Activated CD4-positive, alpha-beta T cell treated with anti-CD3 and anti-CD28 coated beads for 24 hours (primary cell): ENCODE results near the gene LMOD1.
A peak's percentile ranks its signal among the peaks of the same experiment; 100 is the strongest.

Experiments used
- DNase-seq, 2 donors: peaks; one replicate each; pipeline ENCODE4 v3.0.0-alpha.2; 2020; ENCODE audit warnings: low read depth in 2 of 2

Gene LMOD1

DNA sequence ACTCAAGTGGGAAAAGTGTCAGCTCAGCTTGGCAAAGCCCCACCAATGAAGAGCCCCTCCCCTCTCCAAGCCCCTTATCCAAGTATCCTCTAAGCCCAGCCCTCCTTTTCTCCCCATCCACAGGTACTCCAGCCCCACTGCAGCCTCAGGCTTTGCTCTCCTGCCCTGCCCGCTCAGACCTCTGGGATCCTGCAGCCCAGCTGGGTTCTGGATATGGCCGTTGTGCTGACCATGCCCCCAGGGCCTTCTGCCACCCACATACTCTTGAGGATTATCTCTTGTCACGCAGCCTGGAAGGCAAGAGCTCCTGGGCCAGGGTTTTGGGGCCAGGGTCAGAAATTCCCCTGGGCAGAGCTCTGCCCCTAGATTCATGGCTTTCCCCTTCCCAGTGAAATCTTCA is 52.9 kb downstream of the LMOD1 start:
- no peak for DNase-seq

DNA sequence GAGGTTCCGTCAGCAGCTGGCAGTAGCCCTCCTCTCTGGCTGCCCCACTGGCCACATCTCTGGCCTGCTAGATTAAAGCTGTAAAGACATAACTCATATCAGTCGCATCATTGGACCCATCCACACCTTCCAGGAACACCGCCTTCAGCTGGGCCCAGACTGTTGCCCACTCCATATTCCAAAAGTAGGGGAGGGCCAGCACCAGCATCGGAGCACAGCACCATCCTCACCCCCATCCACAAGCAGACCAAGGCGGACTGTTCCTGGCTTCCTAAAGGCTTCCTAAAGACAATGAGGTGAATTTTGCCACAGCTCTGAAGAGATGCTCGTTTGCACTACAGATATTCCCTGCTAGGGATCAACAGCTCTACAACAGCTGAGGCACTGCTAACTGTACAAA is 54.1 kb downstream of the LMOD1 start:
- DNase-seq: no peak

DNA sequence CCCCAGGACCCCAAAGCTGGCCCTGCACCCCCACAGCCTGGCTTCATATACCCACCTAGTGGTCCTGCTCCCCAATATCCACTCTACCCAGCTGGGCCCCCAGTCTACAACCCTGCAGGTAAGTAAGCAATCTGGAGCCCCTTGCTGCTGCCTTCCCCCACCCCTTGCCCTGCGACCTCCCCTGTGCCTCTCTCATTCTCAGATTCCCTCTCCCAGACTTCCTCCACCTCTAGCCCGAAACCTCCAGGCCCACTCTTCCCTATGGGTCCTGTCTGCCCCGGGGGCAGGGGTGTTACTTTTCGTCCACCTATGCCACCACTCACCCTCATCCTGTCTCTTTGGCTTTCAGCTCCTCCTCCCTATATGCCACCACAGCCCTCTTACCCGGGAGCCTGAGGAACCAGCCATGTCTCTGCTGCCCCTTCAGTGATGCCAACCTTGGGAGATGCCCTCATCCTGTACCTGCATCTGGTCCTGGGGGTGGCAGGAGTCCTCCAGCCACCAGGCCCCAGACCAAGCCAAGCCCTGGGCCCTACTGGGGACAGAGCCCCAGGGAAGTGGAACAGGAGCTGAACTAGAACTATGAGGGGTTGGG is 54.8 kb downstream of the LMOD1 start:
- no peak for DNase-seq

DNA sequence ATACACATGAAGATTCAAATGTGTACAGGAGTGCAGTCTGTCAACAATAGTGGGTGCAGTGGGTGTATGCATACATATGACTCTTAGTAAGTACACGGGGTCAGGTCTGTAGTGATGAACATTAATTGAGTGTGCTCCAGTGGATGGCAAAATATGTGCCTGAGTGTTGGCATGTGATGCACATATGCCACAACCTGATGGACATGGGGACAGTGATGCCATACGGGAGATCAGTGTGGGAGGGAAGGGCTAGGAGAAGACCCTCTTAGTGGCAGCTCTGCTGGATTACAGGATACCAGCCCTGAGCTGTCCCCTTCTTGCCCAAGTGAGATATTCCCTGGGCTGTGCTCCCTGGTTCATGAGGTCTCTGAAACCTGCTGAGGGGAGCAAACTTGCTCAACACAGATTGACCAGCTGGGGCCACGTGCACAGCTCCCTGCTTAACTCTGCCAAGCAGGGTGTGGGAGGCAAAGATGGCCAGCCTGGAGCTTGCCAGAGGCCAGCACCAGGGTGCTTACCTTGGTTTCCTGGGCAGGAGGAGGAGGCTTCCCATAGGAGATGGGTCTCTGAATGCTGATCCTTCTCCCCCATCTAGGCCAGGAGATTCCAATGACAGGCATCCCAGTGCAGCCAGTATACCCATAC is 55.4 kb downstream of the LMOD1 start:
- DNase-seq: no peak

DNA sequence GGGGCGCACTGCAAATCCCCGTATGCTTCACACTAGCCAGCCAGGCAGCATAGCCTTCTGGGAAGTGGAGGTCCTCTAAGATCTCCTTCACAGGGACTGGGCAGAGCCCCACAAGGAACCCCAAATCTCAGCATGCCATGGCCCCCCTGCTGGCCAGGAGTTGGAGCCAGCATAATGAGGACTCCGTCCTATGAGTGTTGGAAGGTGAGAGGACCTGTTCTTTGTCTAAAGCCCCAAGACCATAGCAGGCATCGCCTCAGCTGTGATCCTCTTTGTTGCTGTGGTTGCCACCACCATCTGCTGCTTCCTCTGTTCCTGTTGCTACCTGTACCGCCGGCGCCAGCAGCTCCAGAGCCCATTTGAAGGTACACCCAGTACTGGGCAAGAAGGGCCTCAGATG is 56.1 kb downstream of the LMOD1 start:
- DNase-seq: no peak

DNA sequence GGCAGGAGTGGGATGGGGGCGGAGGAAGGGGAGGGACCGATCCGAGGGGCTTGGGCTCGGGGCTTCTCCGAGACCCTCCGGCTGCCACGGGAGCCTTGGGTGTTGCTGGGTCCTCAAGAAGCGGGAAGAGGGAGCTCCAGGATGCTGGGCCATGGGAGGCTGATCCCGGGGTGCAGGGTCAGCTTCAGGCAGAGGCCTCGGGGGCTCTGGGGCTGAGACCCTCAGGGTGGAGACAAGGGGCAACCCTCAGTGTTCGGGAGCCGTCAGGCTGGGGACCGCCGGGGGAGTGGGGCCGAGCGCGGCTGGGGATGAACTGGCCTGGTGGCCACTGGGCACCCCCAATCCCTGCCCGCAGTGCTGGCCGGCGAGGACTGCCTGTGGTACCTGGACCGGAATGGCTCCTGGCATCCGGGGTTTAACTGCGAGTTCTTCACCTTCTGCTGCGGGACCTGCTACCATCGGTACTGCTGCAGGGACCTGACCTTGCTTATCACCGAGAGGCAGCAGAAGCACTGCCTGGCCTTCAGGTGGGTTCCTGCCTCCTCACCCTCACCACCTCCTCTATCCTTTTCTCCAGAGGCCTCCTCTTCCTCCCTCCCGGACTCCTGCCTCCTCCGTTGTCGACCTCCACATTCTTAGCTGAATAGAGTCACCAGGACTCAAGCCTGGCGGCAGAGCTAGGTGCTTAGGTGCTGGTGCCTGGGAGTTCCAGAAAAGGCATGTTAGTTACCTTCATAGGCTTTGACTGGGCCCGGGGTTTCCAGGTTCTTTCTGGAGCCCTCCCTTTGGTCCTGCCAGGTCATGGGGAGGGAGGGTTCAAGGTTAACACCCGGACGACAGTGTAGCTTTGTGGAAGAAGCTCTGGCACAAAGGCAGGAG is 57.0 kb downstream of the LMOD1 start:
- DNase-seq: no peak

DNA sequence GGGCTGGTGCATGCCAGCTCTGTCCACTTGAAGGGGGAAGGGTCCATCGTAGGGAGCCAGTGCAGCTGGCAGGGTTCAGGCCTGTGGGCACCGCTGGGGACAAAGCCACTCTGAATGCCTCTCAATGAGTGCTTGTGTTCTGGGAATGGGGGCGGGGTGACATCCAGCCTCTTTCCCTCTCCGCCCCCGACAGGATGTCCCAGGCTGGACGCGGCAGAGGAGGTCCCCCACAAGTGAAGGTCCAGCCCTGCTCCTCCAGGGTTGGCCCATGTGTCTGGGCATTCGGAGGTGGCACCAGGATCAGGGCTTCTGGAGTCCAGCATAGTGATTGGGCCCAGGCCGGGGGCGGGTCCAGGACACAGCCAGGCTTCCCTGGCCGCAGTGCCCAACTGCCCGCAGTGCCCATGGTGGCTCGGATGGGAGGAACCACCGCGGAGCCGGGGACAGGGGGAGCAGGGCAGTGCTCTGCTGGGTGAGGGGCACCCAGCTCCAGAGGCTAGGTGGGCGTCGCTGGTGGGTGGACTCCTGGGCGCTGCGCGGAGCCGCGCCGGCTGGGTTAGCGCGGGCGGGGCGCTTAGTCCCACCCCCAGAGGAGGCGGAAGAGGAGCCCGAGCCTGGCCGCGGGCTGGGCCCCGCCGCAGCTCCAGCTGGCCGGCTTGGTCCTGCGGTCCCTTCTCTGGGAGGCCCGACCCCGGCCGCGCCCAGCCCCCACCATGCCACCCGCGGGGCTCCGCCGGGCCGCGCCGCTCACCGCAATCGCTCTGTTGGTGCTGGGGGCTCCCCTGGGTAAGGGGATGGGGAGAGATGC is 57.9 kb downstream of the LMOD1 start, which contains the start of gene SHISA4:
SHISA4 (plus strand) TSS at position 617 of the 808 bp plus-strand sequence; CDS start at position 714, 97 bp downstream.
- DNase-seq: no peak

DNA sequence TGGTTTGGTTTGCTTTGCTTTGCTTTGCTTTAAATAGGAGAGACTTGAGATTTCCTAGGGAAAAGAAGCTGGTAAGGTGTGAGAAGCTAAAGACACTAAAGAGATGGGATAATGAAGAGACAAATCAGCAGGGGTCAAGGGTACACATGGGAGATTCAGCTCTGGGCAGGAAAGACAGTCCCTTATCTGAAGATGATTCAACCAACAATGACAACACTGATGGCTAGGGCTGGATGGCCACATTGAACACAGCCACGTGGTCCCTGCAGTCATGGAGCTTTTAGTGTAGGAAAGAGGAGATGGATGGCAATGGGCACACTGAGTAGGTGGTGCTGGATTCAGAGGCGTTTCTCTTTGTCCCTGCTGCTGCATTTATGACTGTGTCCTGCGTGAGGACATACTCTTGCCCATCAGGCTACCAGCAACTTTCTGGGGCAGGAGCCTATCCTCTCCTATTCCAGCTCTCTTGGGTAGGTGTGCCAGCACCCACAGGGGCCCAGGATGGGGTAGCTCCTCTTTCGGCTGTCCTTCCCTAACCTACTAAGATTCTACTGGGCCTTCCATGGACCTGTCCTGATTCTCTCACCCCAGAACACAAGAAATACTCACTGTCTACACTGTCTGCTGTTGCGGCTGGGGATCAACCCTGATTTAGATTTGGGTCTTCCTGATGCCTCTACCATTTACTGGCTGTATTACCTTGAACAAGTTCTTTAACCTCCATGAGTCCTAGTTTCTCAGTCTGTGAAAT is 59.1 kb downstream of the LMOD1 start:
- no peak for DNase-seq

DNA sequence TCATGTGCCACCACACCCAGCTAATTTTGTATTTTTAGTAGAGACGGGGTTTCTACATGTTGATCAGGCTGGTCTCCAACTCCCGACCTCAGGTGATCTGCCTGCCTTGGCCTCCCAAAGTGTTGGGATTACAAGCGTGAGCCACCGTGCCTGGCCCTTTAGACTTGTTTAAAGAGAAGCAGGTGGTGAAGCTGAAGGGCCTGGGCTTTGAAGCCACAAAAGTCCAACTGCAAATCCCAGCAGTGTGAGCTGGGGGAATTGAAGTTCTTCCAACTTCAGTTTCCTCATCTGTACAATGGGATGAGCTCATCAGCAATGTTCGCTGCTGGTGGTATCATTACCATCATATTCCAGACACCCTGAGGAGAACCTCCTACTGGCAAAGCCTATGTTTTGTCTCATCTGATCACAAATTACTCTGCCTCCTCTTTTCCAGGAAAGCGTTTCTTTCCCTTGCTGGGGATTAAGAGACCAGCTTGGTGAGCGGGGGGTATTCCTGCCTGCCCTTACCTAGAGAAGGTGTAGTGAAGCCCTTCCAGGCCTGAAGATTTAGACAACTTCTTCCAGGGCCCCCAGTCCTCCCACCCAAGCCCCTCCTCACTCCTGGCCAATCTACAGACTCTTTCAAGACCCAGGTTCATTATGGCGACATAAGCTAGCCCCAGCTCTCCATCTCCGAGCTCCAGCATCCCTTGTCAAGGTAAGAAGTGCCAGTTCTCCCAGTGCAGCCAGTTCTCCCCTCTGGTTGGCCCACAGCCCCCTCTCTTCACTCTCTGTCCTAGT is 60.1 kb downstream of the LMOD1 start:
- DNase-seq: no peak

DNA sequence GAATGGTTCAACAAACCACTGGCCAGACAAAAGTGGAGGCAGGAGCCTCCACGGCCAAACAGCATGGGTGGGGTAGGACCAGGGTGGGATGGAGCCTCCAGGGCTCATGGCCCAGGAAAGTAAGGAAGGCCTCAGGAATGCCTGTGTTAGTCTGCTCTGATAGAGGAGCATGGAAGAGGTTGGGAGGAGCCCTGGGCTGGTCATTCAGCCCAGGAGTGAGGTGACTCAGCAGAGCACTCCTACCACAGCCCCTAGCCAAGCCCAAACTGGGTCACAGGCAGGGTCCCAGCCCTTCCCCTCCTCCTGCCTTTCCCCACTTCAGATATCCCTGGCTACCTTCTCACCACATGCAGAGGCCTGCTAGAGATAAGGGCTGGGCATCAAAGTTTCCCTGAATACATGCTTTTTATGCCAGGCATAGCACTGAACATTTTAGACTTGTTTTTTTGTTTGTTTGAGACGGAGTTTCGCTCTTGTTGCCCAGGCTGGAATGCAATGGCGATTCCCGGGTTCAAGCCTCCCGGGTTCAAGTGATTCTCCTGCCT is 60.7 kb downstream of the LMOD1 start:
- no peak for DNase-seq

DNA sequence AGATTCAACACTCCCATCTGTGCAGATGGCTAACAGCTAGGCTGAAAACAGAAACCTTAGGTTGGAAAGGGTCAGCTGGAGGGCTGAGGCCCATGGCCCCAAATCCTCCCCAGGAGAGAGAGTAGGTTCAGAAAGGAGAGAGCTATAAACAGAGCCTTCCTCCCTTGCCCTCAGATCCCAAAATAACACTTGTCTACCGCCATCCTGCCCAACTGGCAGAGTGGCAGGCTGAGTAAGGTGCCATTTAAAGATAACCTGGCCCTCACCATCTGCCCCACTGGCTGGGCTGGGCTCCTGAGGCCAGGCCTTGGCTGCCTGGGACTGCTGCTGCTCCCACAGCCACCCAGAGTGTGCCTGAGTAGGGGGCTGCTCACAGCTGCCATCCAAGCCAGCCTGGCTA is 61.9 kb downstream of the LMOD1 start:
- DNase-seq: no peak

DNA sequence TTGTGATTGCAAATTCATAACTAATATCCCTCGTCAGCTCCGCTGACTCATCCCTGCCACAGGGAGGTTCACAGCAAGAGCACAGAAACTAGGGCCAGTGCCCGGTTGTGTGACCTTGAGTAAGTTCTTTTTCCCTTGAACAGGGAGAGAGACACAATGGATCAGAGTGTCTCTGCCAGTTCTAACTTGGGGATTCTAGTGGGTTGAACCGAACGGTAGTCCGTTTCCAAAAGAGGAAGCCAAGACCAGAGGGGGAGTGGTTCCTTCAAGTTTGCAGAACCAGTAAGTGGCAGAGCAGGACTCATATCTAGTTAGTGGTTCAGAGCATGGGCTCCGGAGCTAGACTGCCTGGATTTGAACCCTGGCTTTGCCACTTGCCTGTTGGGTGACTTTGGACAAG is 62.6 kb downstream of the LMOD1 start:
- DNase-seq: no peak

DNA sequence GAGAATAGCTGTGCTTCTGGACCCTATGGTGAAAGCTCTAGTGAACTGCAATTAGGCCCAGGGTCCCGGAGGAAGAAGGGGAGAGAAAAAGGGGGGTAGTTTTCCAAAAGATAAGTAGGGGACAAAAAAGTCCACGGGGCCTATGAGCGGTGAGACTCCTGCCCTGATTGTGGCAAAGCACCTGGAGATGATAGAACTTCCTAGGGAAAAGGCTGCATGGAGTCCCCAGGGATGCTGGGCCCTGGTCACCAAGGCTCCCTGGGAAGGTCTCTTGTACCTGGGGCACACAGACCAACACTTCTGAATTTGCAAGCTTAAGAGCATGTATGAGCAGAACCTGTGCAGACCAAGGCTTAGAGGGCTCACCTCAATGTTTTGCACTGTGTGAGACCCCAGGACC is 63.1 kb downstream of the LMOD1 start:
- DNase-seq: no peak

DNA sequence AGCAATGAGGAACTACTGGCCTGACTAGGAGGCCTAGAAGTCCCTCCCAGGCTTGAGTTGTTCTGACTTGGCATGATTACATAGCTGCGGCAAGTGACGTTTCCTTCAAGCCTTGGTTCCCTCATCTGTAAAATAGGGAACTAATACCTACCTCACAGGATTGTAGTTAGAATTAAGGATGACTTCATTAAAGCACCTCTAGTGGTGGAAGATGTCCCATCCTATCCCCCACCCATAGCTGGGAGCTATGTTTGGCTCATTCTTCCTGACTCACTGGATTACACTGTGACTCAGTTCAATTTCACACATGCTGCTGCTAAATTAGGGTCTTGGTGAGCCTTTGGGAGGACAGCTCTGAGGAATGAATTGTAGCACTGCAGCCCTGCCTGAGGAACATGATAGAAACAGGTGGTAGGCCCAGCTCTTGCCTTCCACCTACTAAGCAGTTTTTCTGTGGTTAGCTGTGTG is 63.6 kb downstream of the LMOD1 start:
- DNase-seq: no peak

DNA sequence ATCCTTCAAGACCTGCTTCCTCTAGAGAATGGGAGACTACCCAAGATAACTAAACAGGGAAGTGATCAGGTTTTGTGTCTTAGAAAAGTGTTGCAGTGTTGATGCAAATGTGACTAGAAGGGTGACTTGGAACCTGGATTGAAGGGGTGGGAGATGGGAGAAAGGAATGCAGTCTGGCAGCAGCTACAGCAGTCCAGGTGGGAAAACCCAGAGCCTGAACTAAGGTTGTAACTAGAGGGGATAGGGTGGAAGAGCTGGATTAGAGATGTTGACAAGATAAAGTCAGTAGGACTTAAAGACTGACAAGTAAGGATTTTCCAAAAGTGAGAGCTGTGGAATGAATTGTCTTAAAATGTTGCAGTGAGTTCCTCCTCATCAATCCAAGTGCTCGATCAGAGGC is 64.7 kb downstream of the LMOD1 start:
- DNase-seq: no peak

DNA sequence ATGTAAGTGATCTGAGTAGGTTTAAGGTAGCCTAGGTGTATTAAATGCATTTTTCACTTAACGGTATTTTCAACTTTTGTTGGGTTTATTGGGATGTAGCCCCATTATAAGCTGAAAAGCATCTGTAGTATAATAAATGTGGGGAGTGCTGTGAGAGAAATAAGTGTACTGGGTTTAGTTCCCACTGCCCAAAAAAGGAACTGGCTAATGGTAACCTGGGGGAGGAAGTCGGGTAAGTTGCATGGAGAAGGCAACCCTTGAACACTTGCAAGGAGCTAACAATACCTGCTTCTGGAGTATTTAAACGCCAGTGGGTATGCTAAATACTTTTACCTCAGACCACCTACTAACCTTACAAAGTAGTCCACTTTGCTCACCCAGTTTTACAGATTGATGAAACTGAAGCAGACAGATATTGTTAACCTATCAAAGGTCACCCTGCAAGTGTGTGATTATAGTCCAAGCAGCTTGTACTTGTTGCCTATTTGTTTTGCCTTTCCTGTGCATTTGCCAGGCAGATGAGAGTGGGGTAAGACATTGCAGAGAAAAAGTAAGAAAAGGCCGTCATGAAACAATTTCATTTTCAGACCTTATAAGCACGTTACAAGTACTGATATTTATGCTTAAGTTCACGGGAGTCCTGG is 65.3 kb downstream of the LMOD1 start:
- no peak for DNase-seq

DNA sequence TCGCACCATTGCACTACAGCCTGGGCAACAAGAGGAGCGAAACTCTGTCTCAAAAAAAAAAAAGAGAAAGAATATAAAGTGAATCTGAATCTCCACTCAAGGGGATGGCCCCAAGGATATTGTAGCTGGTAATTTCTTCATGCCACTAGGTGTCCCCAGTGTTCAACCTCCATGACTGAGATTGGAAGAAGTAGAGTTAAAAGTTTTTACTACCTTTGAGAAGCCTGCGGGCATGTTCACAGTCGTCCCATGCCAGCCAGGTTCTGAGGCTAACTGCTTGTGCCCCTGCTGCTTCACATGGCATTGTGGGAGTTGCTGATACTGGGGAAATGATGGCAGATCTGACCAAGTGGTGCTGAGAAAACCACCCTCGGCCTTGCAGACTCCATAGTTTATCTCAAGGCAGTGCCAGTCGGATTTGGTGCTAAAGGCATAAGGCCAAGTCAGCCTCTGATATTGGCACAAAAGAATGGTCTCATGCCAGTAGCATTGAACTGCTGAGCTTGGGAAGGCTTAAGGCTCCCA is 68.4 kb downstream of the LMOD1 start:
- DNase-seq: peak in 1 of 2 donors; percentile 10

DNA sequence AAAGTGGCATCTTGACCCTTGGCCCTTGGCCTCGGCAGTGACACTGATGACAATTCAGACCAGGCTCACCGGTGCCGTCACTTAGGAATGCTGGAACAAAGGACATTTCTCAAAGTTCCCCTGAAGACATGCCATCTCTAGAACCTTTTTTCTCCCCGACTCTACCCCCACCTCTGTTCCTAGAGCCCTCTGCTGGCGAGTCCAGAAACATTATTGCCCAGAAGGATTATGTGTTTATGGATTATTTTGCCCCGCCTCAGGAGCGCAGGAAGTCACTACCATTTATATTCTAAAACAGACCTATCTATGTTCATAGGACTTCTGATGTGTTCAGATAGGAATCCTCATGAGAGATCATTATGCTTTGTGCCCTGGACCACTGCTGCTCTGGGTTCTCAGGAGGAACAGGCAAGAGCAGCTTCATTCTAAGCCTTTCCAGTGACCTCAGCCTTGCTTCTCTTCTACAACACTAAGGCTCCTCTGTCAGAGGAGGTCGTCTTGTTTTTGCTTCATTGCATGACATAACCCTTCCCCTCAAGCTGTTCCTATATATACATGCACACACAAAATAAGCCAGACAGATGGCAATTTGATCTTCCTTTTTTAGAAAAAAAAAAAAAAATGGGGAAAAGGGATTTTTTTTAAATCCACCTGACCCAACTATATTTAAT is 70.1 kb downstream of the LMOD1 start:
- no peak for DNase-seq

DNA sequence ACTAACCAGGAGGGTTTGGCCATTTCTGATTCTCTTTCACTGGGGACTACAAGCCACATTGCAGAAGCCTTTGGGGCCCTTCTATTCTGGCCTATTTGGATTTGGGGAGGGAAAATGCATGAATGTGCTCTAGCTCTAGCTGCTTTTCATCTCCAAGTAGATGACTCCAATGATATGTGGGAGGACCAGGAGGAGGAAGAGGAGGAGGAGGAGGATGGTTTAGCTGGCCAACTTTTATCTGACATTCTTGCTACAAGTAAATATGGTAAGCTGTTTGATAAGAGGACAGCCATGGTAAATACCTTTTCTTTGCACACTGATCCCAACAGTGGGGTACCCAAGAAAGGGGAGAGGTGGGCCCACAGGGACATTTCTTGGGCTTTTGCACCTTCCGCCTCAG is 71.7 kb downstream of the LMOD1 start:
- no peak for DNase-seq
